Mammary epithelial cell (primary cell): ENCODE data around the gene ATP8A2.

Source experiments
- EZH2 ChIP-seq: IDR thresholded peaks from 2 replicates; pipeline ENCODE4 v1.6.1; 2012; ENCODE audit warnings: low read length, inconsistent platforms, borderline replicate concordance
- TF ChIP-seq, protein P1 (sequence below), 2 donors: IDR thresholded peaks in 1 of 2; conservative IDR thresholded peaks in 1 of 2; 2 replicates each; pipeline ENCODE4 v1.5.1; 2011 to 2012; ENCODE audit warnings: inconsistent platforms in 2 of 2, low read length in 2 of 2, mild to moderate bottlenecking in 2 of 2, control low read depth in 1 of 2, low read depth in 1 of 2; ENCODE audit not compliant: insufficient read depth in 1 of 2; ENCODE audit errors: extremely low read depth in 1 of 2

DNA sequence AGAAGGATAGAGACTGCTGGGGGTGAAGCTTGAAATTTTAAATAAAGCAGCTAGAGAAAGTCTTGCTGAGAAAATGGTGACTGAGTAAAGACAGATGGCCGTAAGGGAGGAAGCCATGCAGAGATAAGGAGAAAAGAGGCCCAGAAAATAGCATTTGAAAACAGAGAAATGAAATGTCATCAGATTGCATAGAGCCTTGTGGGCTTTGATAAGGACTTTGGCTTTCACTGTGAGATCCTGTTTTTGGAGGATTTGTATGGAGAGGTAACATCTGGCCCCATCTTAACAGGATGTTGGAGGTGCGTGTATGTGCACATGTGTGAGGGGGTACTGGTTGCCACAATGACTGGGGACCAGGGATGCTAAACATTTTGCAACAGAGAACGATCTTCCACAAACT lies 19.5 kb upstream of the ATP8A2 start:
- TF ChIP-seq, protein P1, sequence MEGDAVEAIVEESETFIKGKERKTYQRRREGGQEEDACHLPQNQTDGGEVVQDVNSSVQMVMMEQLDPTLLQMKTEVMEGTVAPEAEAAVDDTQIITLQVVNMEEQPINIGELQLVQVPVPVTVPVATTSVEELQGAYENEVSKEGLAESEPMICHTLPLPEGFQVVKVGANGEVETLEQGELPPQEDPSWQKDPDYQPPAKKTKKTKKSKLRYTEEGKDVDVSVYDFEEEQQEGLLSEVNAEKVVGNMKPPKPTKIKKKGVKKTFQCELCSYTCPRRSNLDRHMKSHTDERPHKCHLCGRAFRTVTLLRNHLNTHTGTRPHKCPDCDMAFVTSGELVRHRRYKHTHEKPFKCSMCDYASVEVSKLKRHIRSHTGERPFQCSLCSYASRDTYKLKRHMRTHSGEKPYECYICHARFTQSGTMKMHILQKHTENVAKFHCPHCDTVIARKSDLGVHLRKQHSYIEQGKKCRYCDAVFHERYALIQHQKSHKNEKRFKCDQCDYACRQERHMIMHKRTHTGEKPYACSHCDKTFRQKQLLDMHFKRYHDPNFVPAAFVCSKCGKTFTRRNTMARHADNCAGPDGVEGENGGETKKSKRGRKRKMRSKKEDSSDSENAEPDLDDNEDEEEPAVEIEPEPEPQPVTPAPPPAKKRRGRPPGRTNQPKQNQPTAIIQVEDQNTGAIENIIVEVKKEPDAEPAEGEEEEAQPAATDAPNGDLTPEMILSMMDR (conservative IDR thresholded peaks at IDR 0.05 in 1 of 2, IDR thresholded peaks at IDR 0.05 in 1 of 2; ENCODE audit: extremely low read depth in 1 of 2, insufficient read depth in 1 of 2, low read depth in 1 of 2, low read length in 2 of 2): no peak
- no peak for TF ChIP-seq EZH2
